Measurements from ENCODE around the gene DNAH14.
"Not testable (repeated sequence)": the region's sequence is repeated elsewhere in the genome, so short reads cannot be mapped to it uniquely, and the experiment has no call there.

DNAH14 gene

DNA sequence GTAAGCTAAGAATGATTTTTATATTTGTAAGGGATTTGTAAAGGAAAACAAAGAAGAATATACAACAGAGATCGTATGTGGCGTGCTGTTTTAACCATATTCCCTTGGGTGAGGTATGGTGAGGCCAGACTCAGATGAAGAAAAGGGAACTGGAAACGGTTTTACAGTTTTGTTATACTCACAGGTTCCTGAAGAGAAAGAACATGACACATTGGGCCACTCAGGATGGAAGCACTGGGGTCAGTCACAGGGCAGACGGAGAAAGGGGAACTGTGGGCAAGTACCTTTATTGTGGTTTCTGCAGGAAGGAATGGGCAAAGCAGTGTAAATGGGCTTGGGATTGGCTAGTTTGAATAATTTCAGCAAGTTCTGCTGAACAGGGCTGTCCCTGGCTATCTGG lies 321.0 kb downstream of the DNAH14 start:
- DNase-seq (ENCODE audit: low read depth in 2 of 3, low spot score in 2 of 3), result no peak

DNA sequence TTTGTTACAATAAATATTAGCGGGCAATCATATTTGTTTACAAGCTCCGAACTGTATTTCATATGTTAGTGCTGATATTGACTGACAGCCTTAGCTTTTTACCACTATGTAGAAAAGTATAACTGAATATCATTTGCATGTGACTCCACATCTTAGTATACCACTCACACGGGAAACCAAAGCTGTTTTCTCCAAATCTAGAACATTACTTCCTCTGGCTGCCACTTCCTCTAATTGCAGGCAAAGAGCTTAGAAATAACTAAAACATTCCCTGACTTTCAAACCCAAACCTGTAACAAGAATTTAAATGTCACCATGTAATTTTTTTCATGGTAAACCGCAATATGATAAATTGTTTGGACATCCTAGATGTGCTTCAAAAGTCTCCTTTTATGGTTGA lies 323.7 kb downstream of the DNAH14 start:
- DNase-seq (ENCODE audit: low read depth in 2 of 3, low spot score in 2 of 3), result no peak

- no peak for DNase-seq (ENCODE audit: low read depth in 2 of 3, low spot score in 2 of 3)
Measured at GRCh38 chr1:225253784-225254183, 324.3 kb downstream of the DNAH14 start.

- no peak for DNase-seq (ENCODE audit: low read depth in 2 of 3, low spot score in 2 of 3)
Measured at GRCh38 chr1:225254676-225255075, 325.2 kb downstream of the DNAH14 start.

GRCh38 chr1:225257081-225257480 lies 327.6 kb downstream of the DNAH14 start:
- no peak for DNase-seq (ENCODE audit: low read depth in 2 of 3, low spot score in 2 of 3)

GRCh38 chr1:225258811-225259210 lies 329.3 kb downstream of the DNAH14 start:
- DNase-seq (ENCODE audit: low read depth in 2 of 3, low spot score in 2 of 3), result no peak

GRCh38 chr1:225259542-225259941 lies 330.1 kb downstream of the DNAH14 start:
- DNase-seq (ENCODE audit: low read depth in 2 of 3, low spot score in 2 of 3), result no peak

GRCh38 chr1:225260319-225260718 lies 330.8 kb downstream of the DNAH14 start:
- DNase-seq (ENCODE audit: low read depth in 2 of 3, low spot score in 2 of 3), result no peak

- no peak for DNase-seq (ENCODE audit: low read depth in 2 of 3, low spot score in 2 of 3)
Measured at GRCh38 chr1:225277445-225277844, 348.0 kb downstream of the DNAH14 start.

DNA sequence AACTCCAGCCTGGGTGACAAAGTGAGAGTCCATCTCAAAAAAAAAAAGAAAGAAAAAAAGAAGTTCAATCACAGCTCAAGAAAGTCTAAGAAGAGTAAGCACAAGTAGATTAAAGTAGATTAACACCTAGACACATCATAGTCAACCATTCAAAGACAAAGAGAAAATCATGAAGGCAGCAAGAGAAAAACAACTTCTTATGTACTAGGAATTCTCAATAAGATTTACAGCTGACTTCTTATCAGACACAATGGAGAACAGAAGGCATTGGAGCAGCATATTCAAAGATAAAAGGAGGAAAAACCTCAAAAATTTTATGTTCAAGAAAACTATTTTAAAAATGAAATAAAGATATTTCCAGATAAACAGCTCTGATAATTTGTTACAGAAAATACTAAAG lies 351.1 kb downstream of the DNAH14 start:
- no peak for DNase-seq (ENCODE audit: low read depth in 2 of 3, low spot score in 2 of 3)

DNA sequence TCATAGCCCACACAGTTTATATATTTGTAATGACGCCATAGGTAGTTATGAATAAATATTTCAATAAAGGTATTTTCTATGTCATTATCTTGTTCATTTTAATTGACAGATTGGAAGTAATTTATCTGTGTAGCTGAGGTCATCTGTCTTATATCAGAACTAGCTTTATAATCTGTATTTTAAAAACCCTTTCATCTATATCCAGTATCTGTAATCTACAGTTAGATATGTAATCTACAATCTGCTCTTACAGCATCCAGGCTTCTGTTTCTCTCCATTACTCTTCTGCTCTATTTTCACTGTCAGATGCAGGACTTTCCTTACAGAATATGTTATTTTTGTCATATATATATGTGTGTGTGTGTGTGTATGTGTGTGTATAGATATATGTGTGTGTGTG lies 360.8 kb downstream of the DNAH14 start:
- no peak for DNase-seq (ENCODE audit: low read depth in 2 of 3, low spot score in 2 of 3)

GRCh38 chr1:225299624-225300023 lies 370.1 kb downstream of the DNAH14 start:
- no peak for DNase-seq (ENCODE audit: low read depth in 2 of 3, low spot score in 2 of 3)

- DNase-seq (ENCODE audit: low read depth in 2 of 3, low spot score in 2 of 3), result no peak
Measured at GRCh38 chr1:225300381-225300780, 370.9 kb downstream of the DNAH14 start.

GRCh38 chr1:225304996-225305395 lies 375.5 kb downstream of the DNAH14 start:
- DNase-seq (ENCODE audit: low read depth in 2 of 3, low spot score in 2 of 3), result no peak

- DNase-seq (ENCODE audit: low read depth in 2 of 3, low spot score in 2 of 3), result not testable (repeated sequence)
Measured at GRCh38 chr1:225310544-225310943, 381.1 kb downstream of the DNAH14 start.

- no peak for DNase-seq (ENCODE audit: low read depth in 2 of 3, low spot score in 2 of 3)
Measured at GRCh38 chr1:225318706-225319575, 389.5 kb downstream of the DNAH14 start.

- DNase-seq (ENCODE audit: low read depth in 2 of 3, low spot score in 2 of 3), result no peak
Measured at GRCh38 chr1:225319871-225320270, 390.4 kb downstream of the DNAH14 start.

DNA sequence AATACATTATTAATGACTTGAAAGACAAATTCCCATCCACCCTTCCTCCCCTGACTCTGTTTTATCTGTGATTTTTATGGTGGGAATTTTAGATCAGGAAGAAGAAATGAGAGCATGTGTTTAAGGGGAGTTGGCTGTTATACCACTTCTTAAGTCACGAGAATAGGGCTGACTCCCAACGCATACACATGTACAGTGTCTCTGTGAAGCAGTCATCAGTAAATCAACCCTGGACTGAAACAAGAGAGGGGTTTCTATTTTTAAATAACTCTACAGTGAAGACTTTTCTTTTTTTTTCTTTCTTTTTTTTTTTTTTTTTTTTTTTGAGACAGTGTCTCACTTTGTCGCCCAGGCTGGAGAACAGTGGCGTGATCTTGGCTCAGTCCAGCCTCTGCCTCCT lies 392.3 kb downstream of the DNAH14 start:
- DNase-seq (ENCODE audit: low read depth in 2 of 3, low spot score in 2 of 3), result no peak

DNA sequence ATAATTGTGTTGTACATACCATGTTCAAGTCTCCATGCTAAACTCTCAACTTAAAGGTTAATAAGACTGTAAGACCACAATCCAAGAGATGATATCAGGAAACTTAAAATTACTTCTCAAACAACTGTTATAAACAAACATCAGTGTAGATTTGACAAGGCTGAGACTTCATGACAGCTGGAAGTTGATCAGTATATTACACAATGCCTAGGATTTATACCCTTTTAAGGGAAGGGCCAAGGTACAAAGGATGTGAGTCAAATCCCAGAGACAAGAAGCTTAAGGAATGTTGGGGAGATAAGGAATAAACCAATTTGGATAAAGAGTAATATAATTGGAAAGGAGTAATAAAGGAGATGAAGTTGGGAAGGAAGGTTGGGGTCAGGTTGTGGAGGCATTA lies 399.6 kb downstream of the DNAH14 start:
- DNase-seq (ENCODE audit: low read depth in 2 of 3, low spot score in 2 of 3), result no peak

GRCh38 chr1:225329996-225330395 lies 400.5 kb downstream of the DNAH14 start:
- DNase-seq (ENCODE audit: low read depth in 2 of 3, low spot score in 2 of 3), result not testable (repeated sequence)

- DNase-seq (ENCODE audit: low read depth in 2 of 3, low spot score in 2 of 3), result no peak
Measured at GRCh38 chr1:225332686-225333085, 403.2 kb downstream of the DNAH14 start.

GRCh38 chr1:225335098-225335778 lies 405.8 kb downstream of the DNAH14 start:
- DNase-seq (ENCODE audit: low read depth in 2 of 3, low spot score in 2 of 3), result not testable (repeated sequence)

Measured in activated CD8-positive, alpha-beta memory T cell treated with anti-CD3 and anti-CD28 coated beads for 48 hours (primary cell).